NCI-H345 treated with DMSO at 0.1 percent for 48 hours (cell line): Measurements from ENCODE around the gene FAM50A.
"Not testable (repeated sequence)": the region's sequence is repeated elsewhere in the genome, so short reads cannot be mapped to it uniquely, and the experiment has no call there.

Source experiments
- DNase-seq: peaks from one replicate; lab custom pipeline; 2025; ENCODE audit not compliant: unreplicated experiment; lab: John Stamatoyannopoulos, UW

The FAM50A gene, protein sequence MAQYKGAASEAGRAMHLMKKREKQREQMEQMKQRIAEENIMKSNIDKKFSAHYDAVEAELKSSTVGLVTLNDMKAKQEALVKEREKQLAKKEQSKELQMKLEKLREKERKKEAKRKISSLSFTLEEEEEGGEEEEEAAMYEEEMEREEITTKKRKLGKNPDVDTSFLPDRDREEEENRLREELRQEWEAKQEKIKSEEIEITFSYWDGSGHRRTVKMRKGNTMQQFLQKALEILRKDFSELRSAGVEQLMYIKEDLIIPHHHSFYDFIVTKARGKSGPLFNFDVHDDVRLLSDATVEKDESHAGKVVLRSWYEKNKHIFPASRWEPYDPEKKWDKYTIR

DNA sequence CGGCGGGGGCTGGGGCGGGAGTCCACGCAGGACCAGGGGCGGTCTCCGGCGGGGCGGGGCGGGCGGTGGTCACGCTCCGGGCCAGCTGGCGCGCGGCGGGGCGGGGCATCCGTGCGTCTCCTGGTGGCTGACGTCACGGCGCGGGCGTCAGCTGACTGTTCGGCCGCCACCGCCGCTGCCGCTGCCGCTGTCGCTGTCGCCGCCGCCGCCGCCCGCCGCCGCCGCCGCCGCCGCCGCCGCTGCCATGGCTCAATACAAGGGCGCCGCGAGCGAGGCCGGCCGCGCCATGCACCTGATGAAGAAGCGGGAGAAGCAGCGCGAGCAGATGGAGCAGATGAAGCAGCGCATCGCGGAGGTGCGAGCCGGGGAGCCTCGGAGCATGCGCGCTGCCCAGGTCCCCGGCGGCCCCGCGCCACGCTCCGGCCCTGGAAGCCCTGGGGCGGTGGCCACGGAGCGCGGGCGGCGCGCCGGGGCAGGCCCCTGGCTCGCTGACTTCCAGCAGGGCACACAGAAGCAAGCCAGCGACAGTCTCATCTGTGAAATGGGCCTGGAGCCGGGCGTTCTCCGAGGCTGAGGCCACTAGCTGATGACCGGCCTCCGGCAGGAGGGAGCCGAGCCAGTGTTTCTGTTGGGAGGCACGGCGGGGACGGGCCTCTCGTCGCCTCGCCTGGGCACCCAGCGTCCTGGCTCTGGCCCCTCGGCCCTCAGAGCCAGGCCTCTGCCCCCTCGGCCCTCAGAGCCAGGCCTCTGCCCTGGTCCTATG is at the start of gene FAM50A:
Gene FAM50A, plus strand, starts transcription at position 150 of the 763 bp plus-strand sequence. Its CDS starts 95 bp downstream, at position 245.
- DNase-seq, result peak; percentile 23

DNA sequence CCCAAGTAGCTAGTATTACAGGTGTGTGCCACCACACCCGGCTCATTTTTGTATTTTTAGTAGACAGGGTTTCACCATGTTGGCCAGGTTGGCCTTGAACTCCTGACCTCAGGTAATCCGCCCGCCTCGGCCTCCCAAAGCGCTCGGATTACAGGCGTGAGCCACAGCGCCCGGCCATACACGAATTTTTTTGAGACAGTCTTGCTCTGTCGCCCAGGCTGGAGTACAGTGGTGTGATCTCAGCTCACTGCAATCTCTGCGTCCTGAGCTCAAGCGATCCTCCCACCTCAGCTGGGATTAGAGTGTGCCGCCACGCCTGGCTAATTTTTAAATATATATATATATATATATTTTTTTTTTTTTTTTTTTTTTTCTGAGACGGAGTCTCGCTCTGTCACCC is 47.6 kb upstream of the FAM50A start:
- DNase-seq, result not testable (repeated sequence)

DNA sequence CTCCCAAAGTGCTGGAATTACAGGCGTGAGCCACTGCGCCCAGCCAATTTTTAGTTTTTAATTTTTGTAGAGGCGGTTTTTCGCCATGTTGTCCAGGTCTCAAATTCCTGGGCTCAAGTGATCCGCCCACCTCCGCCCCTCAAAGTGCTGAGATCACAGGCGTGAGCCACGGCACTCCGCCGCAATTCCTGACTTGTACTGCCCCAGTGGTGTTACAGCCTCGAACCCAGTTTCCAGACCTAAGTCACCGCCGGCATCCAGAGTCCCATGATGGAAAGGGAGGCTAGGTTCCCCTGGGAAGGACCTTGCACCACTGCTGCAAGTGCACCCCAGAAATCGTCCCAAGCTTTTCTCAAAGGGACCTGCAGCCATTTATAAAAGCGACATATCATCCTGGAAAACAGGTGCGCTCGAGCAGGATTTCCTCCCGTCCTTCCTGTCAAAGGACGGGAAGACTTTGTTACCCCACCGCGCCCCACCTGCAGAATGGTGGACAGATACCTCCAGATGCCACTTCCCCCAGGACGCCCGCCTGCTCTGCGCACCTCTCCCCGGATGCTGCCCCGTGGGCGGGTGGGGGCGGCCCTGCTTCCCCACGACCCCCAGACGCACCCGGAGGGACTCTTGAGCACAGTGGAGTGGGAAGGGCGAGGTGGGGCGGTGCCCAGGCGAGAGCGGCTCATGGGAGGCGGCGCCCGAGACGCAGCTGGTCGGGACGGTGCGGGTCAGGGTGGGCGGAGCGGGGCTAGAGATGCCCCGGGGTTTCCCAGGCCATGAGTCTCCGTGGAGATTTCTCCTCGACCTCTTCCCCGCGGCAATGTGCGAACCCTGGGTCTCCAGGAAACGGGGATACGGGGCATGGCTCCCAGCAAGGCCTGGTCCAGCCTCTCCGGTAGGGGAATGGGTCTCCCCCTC is 46.7 kb upstream of the FAM50A start:
- DNase-seq, result no peak

DNA sequence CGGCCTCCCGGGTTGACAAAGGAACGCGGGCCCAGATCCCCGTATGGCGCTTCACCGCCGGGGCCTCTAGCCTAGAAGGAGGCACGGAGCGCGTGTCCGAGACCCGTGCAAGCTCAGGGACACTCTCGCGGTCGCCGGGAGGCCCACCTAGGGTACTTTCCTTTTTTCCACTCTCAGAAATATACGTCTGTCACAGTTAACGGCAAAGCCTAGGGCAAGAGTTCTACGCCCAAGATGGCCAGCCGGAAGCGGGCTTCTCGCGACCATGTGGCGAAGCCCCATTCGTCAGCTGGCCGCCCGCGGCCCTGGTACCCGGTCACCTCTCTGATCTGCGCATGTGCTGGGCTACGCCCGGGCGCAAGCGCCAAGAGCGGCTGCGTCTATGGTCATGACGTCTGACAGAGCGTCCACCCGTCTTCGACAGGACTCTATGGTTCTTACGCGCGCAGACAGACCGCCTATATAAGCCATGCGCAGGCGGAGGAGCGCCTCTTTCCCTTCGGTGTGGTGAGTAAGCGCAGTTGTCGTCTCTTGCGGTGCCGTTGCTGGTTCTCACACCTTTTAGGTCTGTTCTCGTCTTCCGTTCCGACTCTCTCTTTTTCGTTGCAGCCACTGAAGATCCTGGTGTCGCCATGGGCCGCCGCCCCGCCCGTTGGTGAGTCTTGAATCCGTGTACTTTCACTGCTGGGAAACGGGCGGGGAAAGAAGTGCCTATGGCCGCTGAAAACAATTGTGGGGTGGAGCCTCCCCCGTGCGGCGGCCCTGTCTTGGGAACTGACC is 45.9 kb upstream of the FAM50A start, which contains the start of gene RPL10:
Gene RPL10, plus strand, starts transcription at position 490 of the 780 bp plus-strand sequence. Its CDS starts 143 bp downstream, at position 633.
- peak; percentile 92 for DNase-seq

DNA sequence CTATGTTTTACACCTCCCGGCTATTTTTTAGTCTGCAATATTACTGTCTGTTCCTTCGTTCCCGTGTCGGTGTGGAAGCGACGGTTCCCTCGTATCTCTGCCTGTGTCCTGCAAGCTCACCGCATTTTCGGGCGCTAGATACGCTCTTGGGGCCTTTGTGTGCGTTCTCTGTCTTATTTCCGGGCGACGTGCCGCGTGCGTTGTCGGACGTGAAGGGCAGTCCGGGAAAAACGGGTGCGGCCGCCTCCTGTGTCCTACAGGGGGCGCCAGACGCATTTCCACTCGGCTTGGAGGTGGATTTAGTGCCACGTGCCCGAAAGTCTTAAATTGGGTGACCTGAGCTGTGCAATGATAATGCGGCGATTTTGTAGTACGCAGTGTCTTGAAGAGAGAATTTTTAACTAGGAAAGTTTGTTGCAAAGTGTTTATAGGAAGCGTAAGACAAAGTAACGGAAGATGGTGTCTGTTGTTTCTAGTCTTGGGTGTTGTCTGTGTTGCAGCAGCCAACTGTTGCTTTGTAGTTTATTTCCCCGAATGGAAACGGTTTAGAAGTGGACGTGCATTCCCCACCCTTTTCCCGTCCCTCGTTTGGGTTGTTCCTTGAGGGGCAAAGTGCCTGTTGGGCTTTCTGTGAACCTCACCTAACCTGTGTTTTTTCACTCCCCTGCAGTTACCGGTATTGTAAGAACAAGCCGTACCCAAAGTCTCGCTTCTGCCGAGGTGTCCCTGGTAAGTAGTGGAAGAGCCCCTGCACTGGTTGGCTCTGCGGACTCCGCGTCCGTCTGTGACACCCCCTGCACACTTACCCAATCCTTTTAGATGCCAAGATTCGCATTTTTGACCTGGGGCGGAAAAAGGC is 45.0 kb upstream of the FAM50A start:
- DNase-seq, result peak; percentile 47

DNA sequence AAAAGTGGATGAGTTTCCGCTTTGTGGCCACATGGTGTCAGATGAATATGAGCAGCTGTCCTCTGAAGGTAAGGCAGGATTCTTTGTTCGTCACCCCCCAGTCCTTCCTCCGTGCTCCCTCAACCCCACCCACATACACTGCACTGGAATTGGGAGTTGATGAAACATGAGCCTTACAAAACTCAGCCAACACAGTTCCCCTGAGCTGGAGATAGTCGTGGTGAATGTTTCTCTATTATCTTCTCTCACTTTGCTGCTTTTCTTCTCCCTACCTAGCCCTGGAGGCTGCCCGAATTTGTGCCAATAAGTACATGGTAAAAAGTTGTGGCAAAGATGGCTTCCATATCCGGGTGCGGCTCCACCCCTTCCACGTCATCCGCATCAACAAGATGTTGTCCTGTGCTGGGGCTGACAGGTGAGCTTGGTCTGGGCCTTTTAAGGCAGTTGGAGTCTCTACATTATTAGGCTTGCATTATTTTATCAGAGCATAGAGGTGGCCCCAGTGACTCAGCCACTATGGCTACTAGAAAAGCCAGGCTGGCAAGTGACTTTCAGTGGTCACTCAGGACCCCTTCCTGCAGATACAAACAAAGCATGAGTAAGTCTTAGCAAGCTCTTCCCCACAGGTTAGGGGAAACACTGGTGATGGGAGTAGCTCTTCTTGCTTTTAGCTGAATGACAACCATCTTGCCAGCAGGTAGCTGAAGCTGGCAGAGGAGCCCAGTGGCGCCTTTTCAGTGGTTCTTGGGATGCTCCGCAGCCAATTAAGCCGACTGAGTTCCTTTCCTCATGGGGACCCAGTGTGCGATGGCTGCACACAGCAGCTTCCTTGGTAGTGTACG is 44.2 kb upstream of the FAM50A start:
- DNase-seq, result no peak

DNA sequence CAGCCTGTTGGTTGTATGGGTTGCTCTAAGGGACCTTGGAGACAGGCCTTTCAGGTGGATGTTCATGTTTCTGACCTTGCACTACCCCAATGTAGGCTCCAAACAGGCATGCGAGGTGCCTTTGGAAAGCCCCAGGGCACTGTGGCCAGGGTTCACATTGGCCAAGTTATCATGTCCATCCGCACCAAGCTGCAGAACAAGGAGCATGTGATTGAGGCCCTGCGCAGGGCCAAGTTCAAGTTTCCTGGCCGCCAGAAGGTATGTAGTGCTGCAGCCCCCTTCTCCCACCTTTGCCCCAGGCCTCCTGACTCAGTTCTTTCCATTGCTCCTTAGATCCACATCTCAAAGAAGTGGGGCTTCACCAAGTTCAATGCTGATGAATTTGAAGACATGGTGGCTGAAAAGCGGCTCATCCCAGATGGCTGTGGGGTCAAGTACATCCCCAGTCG is 43.5 kb upstream of the FAM50A start:
- not testable (repeated sequence) for DNase-seq

DNA sequence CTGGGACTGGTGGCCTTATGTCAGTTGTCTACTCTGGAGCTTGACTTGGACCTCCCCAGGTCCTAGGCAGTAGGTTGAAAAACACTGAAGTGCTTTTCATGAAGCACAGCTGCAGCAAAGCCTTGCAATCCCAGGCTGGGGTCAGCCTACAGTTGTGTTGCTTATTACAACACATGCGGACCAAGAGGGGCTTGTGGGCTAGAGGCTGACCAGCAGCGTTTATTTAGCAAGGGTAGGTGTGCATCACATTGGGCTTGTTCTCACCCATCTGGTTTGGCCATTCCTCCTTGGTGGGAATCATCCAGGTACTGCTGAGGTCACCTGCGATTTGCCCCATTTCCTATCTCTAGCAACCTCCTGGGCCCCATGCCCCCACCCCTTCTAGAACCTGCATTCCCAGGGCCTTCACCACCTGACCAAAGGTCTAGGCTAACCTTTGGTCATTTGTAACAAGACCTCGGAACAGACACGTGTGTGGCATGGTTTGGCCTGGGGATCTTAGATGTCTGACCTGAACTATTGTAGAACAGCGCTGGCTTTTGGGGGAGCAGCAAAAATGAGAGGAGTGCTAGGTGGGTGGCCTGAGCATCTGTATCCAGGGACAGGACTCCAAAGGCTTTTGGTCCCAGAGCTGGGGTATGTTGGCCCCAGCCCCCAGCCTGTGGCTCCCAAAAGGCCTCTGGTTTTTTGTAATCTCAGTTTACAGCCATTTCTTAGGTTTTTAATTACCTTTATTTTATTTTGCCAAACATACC is 42.7 kb upstream of the FAM50A start:
- no peak for DNase-seq

DNA sequence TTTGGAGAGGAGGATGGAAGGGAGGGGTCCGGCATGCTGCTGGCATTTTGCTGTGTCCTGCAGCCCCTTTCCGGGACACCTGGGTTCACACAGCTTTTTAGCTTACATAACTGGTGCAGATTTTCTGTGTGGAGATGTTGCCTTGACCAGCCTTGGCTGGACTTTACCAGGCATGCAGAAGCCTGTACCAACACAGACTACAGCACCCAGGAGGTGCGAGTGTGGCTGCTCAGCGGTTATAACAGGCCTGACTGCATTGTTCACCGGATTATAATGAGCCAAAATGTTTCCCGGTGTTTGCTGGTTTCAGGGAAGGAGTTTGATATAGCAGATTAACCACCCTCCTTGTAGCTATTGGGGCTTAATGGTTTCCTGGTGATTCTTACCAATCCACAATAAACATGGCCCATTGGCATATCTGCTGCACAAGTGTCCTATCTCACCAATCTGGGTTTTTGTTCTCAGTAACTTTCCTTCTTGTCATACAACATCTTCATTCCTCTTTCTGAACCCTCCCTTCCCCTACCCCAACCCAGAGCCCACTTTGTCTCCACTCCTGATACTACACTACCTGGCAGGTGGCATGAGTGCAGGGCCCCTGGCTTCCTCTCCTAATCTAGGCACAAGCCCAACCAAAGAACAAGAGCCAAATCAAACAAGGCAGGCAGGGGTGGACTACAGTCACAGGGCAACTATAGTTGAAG is 41.9 kb upstream of the FAM50A start:
- DNase-seq, result no peak

DNA sequence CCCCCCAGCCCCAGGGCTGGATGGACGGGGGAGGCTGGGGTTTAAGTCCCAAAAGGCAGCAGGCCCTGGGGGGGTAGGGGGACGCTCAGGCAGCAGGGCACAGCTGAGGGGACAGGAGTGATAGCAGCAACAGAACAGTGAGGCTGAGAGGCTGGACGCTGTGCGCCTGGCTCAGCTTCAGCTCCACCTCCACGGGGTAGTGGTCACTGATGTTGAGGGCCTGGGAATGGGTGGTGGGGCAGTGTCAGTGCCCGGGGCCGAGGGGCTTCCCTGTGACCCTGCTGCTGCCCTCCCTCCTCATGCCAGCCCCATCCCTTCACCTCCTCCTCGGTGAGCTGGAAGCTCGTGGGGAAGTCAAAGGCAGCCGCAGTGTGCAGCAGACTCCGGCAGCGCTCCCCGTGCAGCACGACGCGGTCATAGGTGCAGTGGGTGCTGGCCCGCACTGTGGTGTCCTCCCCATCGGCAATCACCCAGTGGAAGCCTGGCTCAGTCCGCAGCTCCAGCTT is 41.3 kb upstream of the FAM50A start:
- no peak for DNase-seq

DNA sequence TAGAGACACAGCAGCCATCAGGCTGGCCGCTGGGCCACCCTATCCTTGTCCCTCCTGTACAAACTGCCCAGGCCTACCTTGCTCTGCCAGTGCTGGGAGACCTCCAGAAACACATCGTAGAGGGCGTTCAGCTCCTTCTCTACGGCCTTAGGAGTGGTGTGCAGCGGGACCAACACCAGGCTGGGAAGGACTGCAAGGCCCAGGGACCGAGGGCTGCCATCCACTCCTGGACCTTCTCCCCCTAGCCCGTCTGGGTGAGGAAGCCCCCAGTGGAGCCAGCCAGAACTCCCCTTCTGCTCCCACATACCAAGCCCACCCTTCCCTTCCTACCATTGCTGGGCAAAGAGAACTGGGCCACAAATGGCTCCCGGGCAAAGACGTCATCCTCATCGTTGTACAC is 40.7 kb upstream of the FAM50A start:
- DNase-seq, result no peak

DNA sequence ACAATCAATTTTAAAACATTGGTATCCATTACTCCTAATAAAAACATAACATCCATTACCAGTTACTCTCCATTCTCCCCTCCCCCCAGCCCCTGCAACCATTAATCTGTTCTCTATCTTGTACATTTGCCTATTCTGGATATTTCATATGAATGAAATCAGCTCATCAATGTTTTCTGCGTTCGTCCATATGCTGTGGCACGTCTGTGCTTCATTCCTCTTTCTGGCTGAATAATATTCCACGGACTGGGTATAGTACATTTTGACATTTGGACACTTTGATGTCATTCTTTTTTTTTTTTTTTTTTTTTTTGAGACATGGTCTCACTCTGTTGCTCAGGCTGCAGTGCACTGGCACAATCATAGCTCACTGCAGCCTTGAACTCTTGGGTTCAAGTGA is 40.1 kb upstream of the FAM50A start:
- DNase-seq, result no peak

DNA sequence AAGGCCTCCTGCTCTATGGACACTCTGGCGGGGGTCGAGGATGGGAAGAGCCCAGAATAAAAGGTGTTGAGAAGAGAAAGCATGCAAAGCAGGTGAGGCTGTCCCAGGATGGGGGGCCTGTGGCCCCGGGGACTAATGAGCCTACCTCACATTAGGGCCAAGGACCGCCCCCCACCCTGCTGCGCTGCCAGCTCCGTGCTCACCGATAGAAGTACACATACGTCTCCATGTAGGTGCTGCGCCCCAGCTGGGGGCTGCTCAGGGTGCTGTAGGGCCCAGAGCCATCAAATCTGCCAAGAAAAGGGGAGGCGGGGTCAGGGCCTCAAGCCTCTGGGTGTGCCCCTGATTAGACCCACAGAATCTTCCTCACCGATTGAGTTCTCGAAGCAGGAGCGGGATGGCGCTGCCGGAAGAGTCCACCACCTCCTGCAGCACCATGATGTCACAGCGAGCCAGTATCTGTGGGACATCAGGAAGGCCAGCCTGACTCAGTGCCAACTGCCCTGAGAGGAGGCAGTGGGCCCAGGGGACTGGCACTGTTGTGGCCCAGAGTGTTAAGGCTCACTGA is 39.2 kb upstream of the FAM50A start:
- no peak for DNase-seq

DNA sequence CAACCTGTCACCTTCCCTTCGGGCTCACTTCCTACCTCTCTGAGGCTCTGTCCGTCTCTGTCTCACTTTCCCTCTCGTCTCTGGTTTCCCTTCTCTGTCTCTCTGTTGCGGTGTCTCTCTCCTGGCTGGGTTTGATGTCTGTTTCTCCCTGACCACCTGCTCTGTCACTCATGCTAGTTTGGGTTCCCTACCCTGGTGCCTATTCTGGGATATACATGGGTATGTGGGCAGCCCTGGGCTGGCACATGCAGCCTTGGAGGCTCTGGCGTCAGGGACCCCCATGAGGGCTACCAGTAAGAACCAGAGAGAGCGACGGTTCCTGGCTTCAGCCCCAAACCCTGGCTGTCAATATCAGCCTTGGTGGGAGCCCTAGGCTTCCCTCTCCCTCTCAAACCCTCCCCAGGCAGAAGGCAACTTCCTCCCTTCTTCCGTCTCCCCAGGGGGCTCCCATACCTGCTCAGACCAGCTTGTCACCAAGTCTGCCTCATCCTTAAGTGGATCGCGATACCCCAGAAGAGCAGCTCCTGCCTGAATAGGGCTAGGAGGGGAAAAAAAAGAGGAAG is 35.2 kb upstream of the FAM50A start:
- no peak for DNase-seq

DNA sequence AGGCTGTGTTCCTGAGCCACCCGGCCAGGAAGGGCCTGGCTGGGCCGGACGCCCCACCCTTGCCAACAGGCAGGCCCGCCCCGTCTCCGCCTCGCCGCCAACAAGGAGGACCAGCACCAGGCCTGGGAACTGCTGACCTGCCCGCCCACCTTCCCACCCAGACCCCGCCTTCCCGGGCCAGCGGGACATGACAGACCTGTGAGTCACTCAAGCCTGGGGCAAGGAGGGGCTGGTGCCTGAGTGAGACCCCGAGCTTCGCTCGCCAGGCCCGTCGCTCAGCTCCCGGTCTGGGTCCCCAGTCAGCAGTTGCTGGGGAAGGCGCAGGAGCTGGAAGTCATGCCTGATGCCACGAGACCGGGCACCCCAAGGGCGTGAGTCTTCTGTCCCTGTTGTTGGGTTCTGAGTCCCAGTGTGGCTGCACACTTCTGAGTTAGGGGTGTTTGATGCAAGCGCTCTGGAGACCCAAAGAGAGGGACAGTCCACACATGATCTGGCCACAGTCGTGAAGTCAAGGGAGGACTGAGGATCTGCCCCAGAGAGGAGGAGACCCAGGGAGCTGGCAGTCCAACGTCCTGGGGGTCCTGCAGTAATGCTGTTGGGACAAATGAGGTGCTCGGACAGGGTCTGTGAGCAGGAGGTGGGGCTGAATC is 34.6 kb upstream of the FAM50A start, which contains the start of gene DNASE1L1:
Gene DNASE1L1, minus strand, starts transcription at position 33 of the 650 bp plus-strand sequence. CDS start 3,686 bp downstream, outside the sequence.
- DNase-seq, result no peak

DNA sequence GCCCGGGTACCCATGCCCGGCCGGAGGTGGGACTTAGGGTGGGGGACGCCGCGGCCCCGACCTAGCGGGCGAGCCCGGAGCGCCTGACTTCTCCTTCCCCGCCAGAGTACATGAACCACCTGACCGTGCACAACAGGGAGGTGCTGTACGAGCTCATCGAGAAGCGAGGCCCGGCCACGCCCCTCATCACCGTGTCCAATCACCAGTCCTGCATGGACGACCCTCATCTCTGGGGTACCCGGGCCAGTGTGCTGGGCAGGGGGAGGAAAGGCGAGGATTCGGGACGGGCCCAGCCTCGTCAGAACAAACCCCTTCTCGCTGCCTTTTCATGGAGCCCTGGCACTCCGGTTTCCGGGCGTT is 32.0 kb upstream of the FAM50A start:
- peak; percentile 19 for DNase-seq
